ENCODE measurements around the gene CADM2. TPM values are rescaled to one million over a fixed set of nuclear protein-coding genes. Genes with fewer than 3 reads are reported as not detected.

The CADM2 gene
- total RNA-seq, 1 experiment from 2014 or later: 10.9 TPM

GRCh38 chr3:85270488-85270887 is 311.7 kb downstream of the CADM2 start:
- Mint-ChIP-seq H3K27me3 (ENCODE audit: low read depth) (no peaks in the 10 kb centered on the region), H3K36me3 (ENCODE audit: insufficient read depth in 1 of 3, low read depth in 3 of 3) (no peaks in the 10 kb centered on the region), H3K9me3 (no peaks in the 10 kb centered on the region), H3K27ac (no peak overlapping the region), H3K4me1 (no peaks in the 10 kb centered on the region), H3K4me3 (no peak overlapping the region)
- no peak overlapping the region for H3K14ac ChIP-seq (ENCODE audit: insufficient read depth, low read length)
- H2AK5ac ChIP-seq (ENCODE audit: insufficient read length, low read length): no peak overlapping the region
- TF ChIP-seq, protein P1, sequence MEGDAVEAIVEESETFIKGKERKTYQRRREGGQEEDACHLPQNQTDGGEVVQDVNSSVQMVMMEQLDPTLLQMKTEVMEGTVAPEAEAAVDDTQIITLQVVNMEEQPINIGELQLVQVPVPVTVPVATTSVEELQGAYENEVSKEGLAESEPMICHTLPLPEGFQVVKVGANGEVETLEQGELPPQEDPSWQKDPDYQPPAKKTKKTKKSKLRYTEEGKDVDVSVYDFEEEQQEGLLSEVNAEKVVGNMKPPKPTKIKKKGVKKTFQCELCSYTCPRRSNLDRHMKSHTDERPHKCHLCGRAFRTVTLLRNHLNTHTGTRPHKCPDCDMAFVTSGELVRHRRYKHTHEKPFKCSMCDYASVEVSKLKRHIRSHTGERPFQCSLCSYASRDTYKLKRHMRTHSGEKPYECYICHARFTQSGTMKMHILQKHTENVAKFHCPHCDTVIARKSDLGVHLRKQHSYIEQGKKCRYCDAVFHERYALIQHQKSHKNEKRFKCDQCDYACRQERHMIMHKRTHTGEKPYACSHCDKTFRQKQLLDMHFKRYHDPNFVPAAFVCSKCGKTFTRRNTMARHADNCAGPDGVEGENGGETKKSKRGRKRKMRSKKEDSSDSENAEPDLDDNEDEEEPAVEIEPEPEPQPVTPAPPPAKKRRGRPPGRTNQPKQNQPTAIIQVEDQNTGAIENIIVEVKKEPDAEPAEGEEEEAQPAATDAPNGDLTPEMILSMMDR (conservative IDR thresholded peaks at IDR 0.05): no peak
- no peak overlapping the region for H3K27ac ChIP-seq (ENCODE audit: insufficient read length, low read depth, low read length)
- H3K18ac ChIP-seq (ENCODE audit: insufficient read length, low read depth, low read length): no peak overlapping the region
- DNase-seq: no peak
- no peak overlapping the region for H4K8ac ChIP-seq (replicated peaks; ENCODE audit: insufficient read length, low read depth, low read length)
- H3K9me3 ChIP-seq (ENCODE audit: control insufficient read depth, low read depth, low read length): no peaks in the 10 kb centered on the region
- no peak overlapping the region for H3K4ac ChIP-seq (ENCODE audit: low read depth, low read length)
- no peaks in the 10 kb centered on the region for H3K79me1 ChIP-seq (ENCODE audit: insufficient read depth, low read depth, low read length, poor library complexity, severe bottlenecking)
- no peak overlapping the region for H2BK20ac ChIP-seq (ENCODE audit: low read depth, low read length, poor library complexity, severe bottlenecking)
- no peak overlapping the region for H2BK15ac ChIP-seq (ENCODE audit: low read depth, low read length)
- no peaks in the 10 kb centered on the region for H3K4me1 ChIP-seq (ENCODE audit: insufficient read depth, low read length)
- no peak overlapping the region for H4K5ac ChIP-seq (ENCODE audit: insufficient read length, low read depth, low read length)
- H2BK12ac ChIP-seq (ENCODE audit: insufficient read length, low read depth, low read length): no peak overlapping the region
- H3K79me2 ChIP-seq (ENCODE audit: insufficient read depth, low read length): no peaks in the 10 kb centered on the region
- H3K23me2 ChIP-seq (ENCODE audit: insufficient read length, low read depth, low read length, poor library complexity, severe bottlenecking): no peaks in the 10 kb centered on the region
- no peak overlapping the region for H3K4me2 ChIP-seq (ENCODE audit: insufficient read depth, insufficient read length, low read length)
- no peak overlapping the region for H3K23ac ChIP-seq (ENCODE audit: insufficient read length, low read depth, low read length)
- H4K20me1 ChIP-seq (ENCODE audit: control insufficient read depth, insufficient read depth, insufficient read length): no peaks in the 10 kb centered on the region
- H3K56ac ChIP-seq (ENCODE audit: insufficient read length, low read depth, low read length): no peak overlapping the region
- H3K9ac ChIP-seq (ENCODE audit: extremely low read depth, insufficient read length, low read length): no peak overlapping the region
- H2BK5ac ChIP-seq (ENCODE audit: insufficient read length, low read length): no peak overlapping the region
- H2AFZ ChIP-seq (ENCODE audit: low read length): no peak overlapping the region
- H4K91ac ChIP-seq (ENCODE audit: insufficient read length, low read depth, low read length): no peak overlapping the region
- WGBS (ENCODE audit: extremely low coverage, insufficient read length, low lambda C conversion rate): no CpG with 5 or more reads among the region's 1 CpG
- no peaks in the 10 kb centered on the region for H3K27me3 ChIP-seq (ENCODE audit: insufficient read depth, low read length)
- H2BK120ac ChIP-seq (ENCODE audit: low read depth, low read length, poor library complexity, severe bottlenecking): no peak overlapping the region
- no peak overlapping the region for H3T11ph ChIP-seq (ENCODE audit: low read length)

All from H9 (cell line).